ENCODE results near the gene DGKI. TPM values are rescaled to one million over a fixed set of nuclear protein-coding genes. Genes with fewer than 3 reads are reported as not detected.

The DGKI gene
- polyA plus RNA-seq, 1 experiment: 1.4 TPM

- no peak for DNase-seq (ENCODE audit: low read depth)
- no peak for TF ChIP-seq CTCF (IDR thresholded peaks at IDR 0.05; ENCODE audit: insufficient read depth, low read depth, low read length)
- POLR2A ChIA-PET: no interaction called here
- Histone ChIP-seq H3K36me3 (ENCODE audit: control insufficient read depth, insufficient read depth, low read length) (no peaks in the 10 kb centered on the region), H3K27me3 (ENCODE audit: control insufficient read depth, insufficient read depth, low read length) (no peaks in the 10 kb centered on the region), H3K4me3 (ENCODE audit: low read depth, low read length) (no peak overlapping the region)
- CTCF ChIA-PET: no interaction called here
These were observed 443.4 kb downstream of the DGKI start for GRCh38 chr7:137403353-137403695.

- H3K4me3 ChIP-seq (ENCODE audit: low read depth, low read length): no peak overlapping the region
- H3K36me3 ChIP-seq (ENCODE audit: control insufficient read depth, insufficient read depth, low read length): no peaks in the 10 kb centered on the region
- H3K27me3 ChIP-seq (ENCODE audit: control insufficient read depth, insufficient read depth, low read length): no peaks in the 10 kb centered on the region
- DNase-seq (ENCODE audit: low read depth): no peak
- TF ChIP-seq CTCF (IDR thresholded peaks at IDR 0.05; ENCODE audit: insufficient read depth, low read depth, low read length): no peak
- ChIA-PET CTCF (interaction anchor here (0.6 kb wide), 1 partner anchor 12 kb away, joined by 3 read pairs; no protein-coding TSS in a partner anchor), POLR2A (no interaction called here)
These were observed 444.0 kb downstream of the DGKI start for GRCh38 chr7:137402536-137403352.

GRCh38 chr7:137399827-137400823 lies 446.6 kb downstream of the DGKI start:
- Histone ChIP-seq H3K27me3 (ENCODE audit: control insufficient read depth, insufficient read depth, low read length) (no peaks in the 10 kb centered on the region), H3K36me3 (ENCODE audit: control insufficient read depth, insufficient read depth, low read length) (no peaks in the 10 kb centered on the region), H3K4me3 (ENCODE audit: low read depth, low read length) (no peak overlapping the region)
- ChIA-PET POLR2A (interaction anchor here (0.6 kb wide), 2 partner anchors 15 to 480 kb away, joined by 3 to 4 read pairs; no protein-coding TSS in a partner anchor), CTCF (interaction anchor here (0.6 to 1.5 kb wide), 4 partner anchors 56 to 1032 kb away, joined by 3 read pairs; no protein-coding TSS in a partner anchor)
- no peak for TF ChIP-seq CTCF (IDR thresholded peaks at IDR 0.05; ENCODE audit: insufficient read depth, low read depth, low read length)
- DNase-seq (ENCODE audit: low read depth): peak; percentile 17

GRCh38 chr7:137396051-137396450 lies 450.7 kb downstream of the DGKI start:
- Histone ChIP-seq H3K4me3 (ENCODE audit: low read depth, low read length) (no peak overlapping the region), H3K27me3 (ENCODE audit: control insufficient read depth, insufficient read depth, low read length) (no peaks in the 10 kb centered on the region), H3K36me3 (ENCODE audit: control insufficient read depth, insufficient read depth, low read length) (no peaks in the 10 kb centered on the region)
- ChIA-PET POLR2A (no interaction called here), CTCF (no interaction called here)
- no peak for DNase-seq (ENCODE audit: low read depth)
- no peak for TF ChIP-seq CTCF (IDR thresholded peaks at IDR 0.05; ENCODE audit: insufficient read depth, low read depth, low read length)

- Histone ChIP-seq H3K27me3 (ENCODE audit: control insufficient read depth, insufficient read depth, low read length) (no peaks in the 10 kb centered on the region), H3K4me3 (ENCODE audit: low read depth, low read length) (no peak overlapping the region), H3K36me3 (ENCODE audit: control insufficient read depth, insufficient read depth, low read length) (no peaks in the 10 kb centered on the region)
- ChIA-PET POLR2A (no interaction called here), CTCF (interaction anchor here (0.6 kb wide), 1 partner anchor 10 kb away, joined by 3 read pairs; no protein-coding TSS in a partner anchor)
- TF ChIP-seq CTCF (IDR thresholded peaks at IDR 0.05; ENCODE audit: insufficient read depth, low read depth, low read length): no peak
- DNase-seq (ENCODE audit: low read depth): no peak
These were observed 451.4 kb downstream of the DGKI start for GRCh38 chr7:137395420-137395819.
